Astrocyte (in vitro differentiated cells and primary cell): ENCODE measurements around the gene WDR86.

ENCODE experiments used
- EZH2 ChIP-seq: IDR thresholded peaks from 2 replicates; pipeline ENCODE4 v1.6.1; 2012; ENCODE audit warnings: mild to moderate bottlenecking, low read length, inconsistent platforms; ENCODE audit not compliant: insufficient read depth
- TF ChIP-seq, protein P1 (sequence below): IDR thresholded peaks from 2 replicates; pipeline ENCODE4 v1.5.1; 2011; ENCODE audit warnings: low read depth, mild to moderate bottlenecking, inconsistent platforms, low read length, moderate library complexity; ENCODE audit not compliant: insufficient read depth

GRCh38 chr7:151411551-151411950 is 1.7 kb upstream of the WDR86 start:
- TF ChIP-seq, protein P1, sequence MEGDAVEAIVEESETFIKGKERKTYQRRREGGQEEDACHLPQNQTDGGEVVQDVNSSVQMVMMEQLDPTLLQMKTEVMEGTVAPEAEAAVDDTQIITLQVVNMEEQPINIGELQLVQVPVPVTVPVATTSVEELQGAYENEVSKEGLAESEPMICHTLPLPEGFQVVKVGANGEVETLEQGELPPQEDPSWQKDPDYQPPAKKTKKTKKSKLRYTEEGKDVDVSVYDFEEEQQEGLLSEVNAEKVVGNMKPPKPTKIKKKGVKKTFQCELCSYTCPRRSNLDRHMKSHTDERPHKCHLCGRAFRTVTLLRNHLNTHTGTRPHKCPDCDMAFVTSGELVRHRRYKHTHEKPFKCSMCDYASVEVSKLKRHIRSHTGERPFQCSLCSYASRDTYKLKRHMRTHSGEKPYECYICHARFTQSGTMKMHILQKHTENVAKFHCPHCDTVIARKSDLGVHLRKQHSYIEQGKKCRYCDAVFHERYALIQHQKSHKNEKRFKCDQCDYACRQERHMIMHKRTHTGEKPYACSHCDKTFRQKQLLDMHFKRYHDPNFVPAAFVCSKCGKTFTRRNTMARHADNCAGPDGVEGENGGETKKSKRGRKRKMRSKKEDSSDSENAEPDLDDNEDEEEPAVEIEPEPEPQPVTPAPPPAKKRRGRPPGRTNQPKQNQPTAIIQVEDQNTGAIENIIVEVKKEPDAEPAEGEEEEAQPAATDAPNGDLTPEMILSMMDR: no peak
- no peak for TF ChIP-seq EZH2
